A549 (cell line): ENCODE measurements around the gene ADNP2. TPM values are rescaled to one million over a fixed set of nuclear protein-coding genes. Genes with fewer than 3 reads are reported as not detected.

ENCODE experiments used
- ATAC-seq, 2 experiments: fragments of 200-7000 bp in 1 of 2; fragments of >200 bp in 1 of 2; cut with Nextera tagmentation in 1 of 2; cut with Tn5 transposase in 1 of 2; 3 replicates each; pipeline versions ENCODE4 v1.8.0 to v1.9.1; 2018 to 2020; ENCODE audit warnings: mild to moderate bottlenecking in 1 of 2, moderate library complexity in 1 of 2
- CTCF ChIA-PET: fragments of 300-600 bp; sonication (Branson Sonifier 250); formaldehyde crosslinking; extraction: SDS; loops from one replicate; lab custom pipeline; 2021; ENCODE audit warnings: antibody characterized with exemption, inconsistent platforms; lab: Yijun Ruan, JAX
- POLR2A ChIA-PET: fragments of 350-600 bp; formaldehyde crosslinking; extraction: SDS; loops from one replicate; lab custom pipeline; 2021; ENCODE audit warnings: antibody characterized with exemption, inconsistent platforms; lab: Yijun Ruan, JAX
- DNase-seq, 2 experiments: peaks; one replicate each; pipeline versions ENCODE4 v3.0.0 to v3.0.0-alpha.2; 2011 to 2016; ENCODE audit warnings: low read depth in 1 of 2, low spot score in 1 of 2
- FAIRE-seq: peaks from 2 replicates; lab custom pipeline; 2011; peaks lifted over from hg19 to GRCh38; lab: Jason Lieb, UNC
- H3K27ac ChIP-seq, 2 experiments: fragments of >200 bp; sonication (Bioruptor Twin); formaldehyde crosslinking; 3 replicates each; pipeline ENCODE4 v1.5.1; 2016 to 2017
- H3K4me1 ChIP-seq: fragments of >200 bp; sonication (Bioruptor Twin); formaldehyde crosslinking; 3 replicates; pipeline ENCODE4 v1.6.1; 2016
- H3K4me2 ChIP-seq: fragments of >200 bp; sonication (Bioruptor Twin); formaldehyde crosslinking; 3 replicates; pipeline ENCODE4 v1.6.1; 2016
- H3K4me3 ChIP-seq: fragments of >200 bp; sonication (Bioruptor Twin); formaldehyde crosslinking; 3 replicates; pipeline ENCODE4 v1.5.1; 2016
- H3K9me3 ChIP-seq: fragments of >200 bp; sonication (Bioruptor Twin); formaldehyde crosslinking; 3 replicates; pipeline ENCODE4 v1.6.1; 2016
- ATOH8 ChIP-seq: fragments of 250-450 bp; sonication (Bioruptor Pico); IDR thresholded peaks from 2 replicates; pipeline ENCODE4 v1.5.0; 2020; ENCODE audit warnings: low read depth, mild to moderate bottlenecking, moderate library complexity
- CEBPB ChIP-seq, 2 experiments: fragments of >200 bp in 1 of 2; sonication (Bioruptor Twin) in 1 of 2; formaldehyde crosslinking in 1 of 2; IDR thresholded peaks; 2 replicates each; pipeline ENCODE4 v1.6.1; 2012 to 2016
- CHD2 ChIP-seq: fragments of 150-350 bp; IDR thresholded peaks from 2 replicates; pipeline ENCODE4 v1.6.1; 2014; ENCODE audit warnings: low read length; ENCODE audit not compliant: partially characterized antibody
- CHD4 ChIP-seq: fragments of 200-600 bp; sonication (generic); IDR thresholded peaks from 2 replicates; pipeline ENCODE4 v1.6.1; 2016; ENCODE audit warnings: antibody characterized with exemption, mild to moderate bottlenecking, borderline replicate concordance
- CTCF ChIP-seq: fragments of >200 bp; sonication (Bioruptor Twin); formaldehyde crosslinking; IDR thresholded peaks from 3 replicates; pipeline ENCODE4 v1.5.1; 2016
- E2F6 ChIP-seq: IDR thresholded peaks from 2 replicates; pipeline ENCODE4 v1.6.1; 2012; ENCODE audit warnings: low read depth, borderline replicate concordance
- EP300 ChIP-seq, 2 experiments: fragments of >200 bp; sonication (Bioruptor Twin); formaldehyde crosslinking; IDR thresholded peaks; 2 replicates in 1 of 2; 3 replicates in 1 of 2; pipeline ENCODE4 v1.6.1; 2016 to 2017
- FOSB ChIP-seq: fragments of 250-450 bp; sonication (Bioruptor Pico); IDR thresholded peaks from 2 replicates; pipeline ENCODE4 v1.5.0; 2020; ENCODE audit warnings: mild to moderate bottlenecking, moderate library complexity
- FOSL2 ChIP-seq, 2 experiments: fragments of 450-650 bp in 1 of 2; fragments of >200 bp in 1 of 2; sonication (Bioruptor Twin) in 1 of 2; formaldehyde crosslinking; IDR thresholded peaks; 2 replicates each; pipeline versions ENCODE4 v1.5.0 to v1.6.1; 2016 to 2020; ENCODE audit warnings: mild to moderate bottlenecking in 1 of 2, moderate library complexity in 1 of 2
- FOXS1 ChIP-seq: fragments of 250-450 bp; sonication (Bioruptor Pico); IDR thresholded peaks from 2 replicates; pipeline ENCODE4 v1.5.0; 2020; ENCODE audit warnings: mild to moderate bottlenecking, moderate library complexity
- HDAC2 ChIP-seq: fragments of 200-600 bp; sonication (generic); IDR thresholded peaks from 2 replicates; pipeline ENCODE4 v1.6.1; 2016
- HES2 ChIP-seq: fragments of >200 bp; sonication (Bioruptor Twin); formaldehyde crosslinking; IDR thresholded peaks from 2 replicates; pipeline ENCODE4 v1.6.1; 2016
- HEYL ChIP-seq: fragments of 250-450 bp; sonication (Bioruptor Pico); IDR thresholded peaks from 2 replicates; pipeline ENCODE4 v1.8.0; 2021; ENCODE audit warnings: mild to moderate bottlenecking, moderate library complexity
- HMGXB4 ChIP-seq: fragments of 250-450 bp; sonication (Bioruptor Pico); IDR thresholded peaks from 2 replicates; pipeline ENCODE4 v1.5.0; 2021; ENCODE audit warnings: mild to moderate bottlenecking, moderate library complexity, borderline replicate concordance
- HOXB13 ChIP-seq: fragments of 250-450 bp; sonication (Bioruptor Pico); IDR thresholded peaks from 2 replicates; pipeline ENCODE4 v1.5.0; 2020; ENCODE audit warnings: low read depth, mild to moderate bottlenecking, moderate library complexity
- JUNB ChIP-seq: fragments of >200 bp; sonication (Bioruptor Twin); formaldehyde crosslinking; IDR thresholded peaks from 2 replicates; pipeline ENCODE4 v1.6.1; 2016
- KDM5A ChIP-seq: fragments of 200-600 bp; sonication (generic); IDR thresholded peaks from 2 replicates; pipeline ENCODE4 v1.6.1; 2016; ENCODE audit warnings: antibody characterized with exemption, mild to moderate bottlenecking
- MAFK ChIP-seq: fragments of 450-650 bp; IDR thresholded peaks from 2 replicates; pipeline ENCODE4 v1.6.1; 2014; ENCODE audit not compliant: partially characterized antibody
- MAX ChIP-seq: IDR thresholded peaks from 2 replicates; pipeline ENCODE4 v1.6.1; 2012
- MAZ ChIP-seq: fragments of 150-350 bp; IDR thresholded peaks from 2 replicates; pipeline ENCODE4 v1.6.1; 2014; ENCODE audit warnings: antibody characterized with exemption, low read depth, low read length, borderline replicate concordance
- MYC ChIP-seq: IDR thresholded peaks from 2 replicates; pipeline ENCODE4 v1.6.1; 2012; ENCODE audit warnings: mild to moderate bottlenecking, inconsistent platforms, low read length, improper control_type of control experiment, borderline replicate concordance
- NFE2L2 ChIP-seq: fragments of 150-350 bp; conservative IDR thresholded peaks from 2 replicates; pipeline ENCODE4 v1.6.1; 2014; ENCODE audit warnings: low read length
- NR3C1 ChIP-seq: fragments of >200 bp; sonication (Bioruptor Twin); formaldehyde crosslinking; IDR thresholded peaks from 3 replicates; pipeline ENCODE4 v1.6.1; 2017
- PBX3 ChIP-seq: IDR thresholded peaks from 2 replicates; pipeline ENCODE4 v1.6.1; 2012
- PHF8 ChIP-seq: fragments of 200-600 bp; sonication (generic); IDR thresholded peaks from 2 replicates; pipeline ENCODE4 v1.6.1; 2016; ENCODE audit warnings: low read depth, mild to moderate bottlenecking, antibody characterized with exemption, moderate library complexity, borderline replicate concordance
- POLR2AphosphoS2 ChIP-seq: conservative IDR thresholded peaks from 2 replicates; pipeline ENCODE4 v1.6.1; 2012; ENCODE audit warnings: low read length, improper control_type of control experiment, inconsistent platforms
- RCOR1 ChIP-seq: fragments of 150-350 bp; IDR thresholded peaks from 2 replicates; pipeline ENCODE4 v1.6.1; 2014; ENCODE audit warnings: antibody characterized with exemption, low read length, low read depth
- RNF2 ChIP-seq: fragments of 200-600 bp; sonication (generic); IDR thresholded peaks from 2 replicates; pipeline ENCODE4 v1.6.1; 2016; ENCODE audit warnings: low read depth, mild to moderate bottlenecking, antibody characterized with exemption, moderate library complexity, borderline replicate concordance
- TFCP2L1 ChIP-seq: fragments of 250-450 bp; sonication (Bioruptor Pico); IDR thresholded peaks from 2 replicates; pipeline ENCODE4 v1.5.0; 2021; ENCODE audit warnings: mild to moderate bottlenecking
- USF2 ChIP-seq: fragments of 450-650 bp; IDR thresholded peaks from 2 replicates; pipeline ENCODE4 v1.6.1; 2014; ENCODE audit warnings: antibody characterized with exemption
- ZNF302 ChIP-seq: fragments of 250-450 bp; sonication (Bioruptor Pico); IDR thresholded peaks from 2 replicates; pipeline ENCODE4 v1.9.0; 2021; ENCODE audit warnings: inconsistent platforms, mild to moderate bottlenecking, moderate library complexity
- WGBS: methylation state at CpG from one replicate; pipeline ENCODE4 v1.1.6; 2017; ENCODE audit errors: missing lambda C conversion rate; 5-methylcytosine and 5-hydroxymethylcytosine counted together
- polyA plus RNA-seq, 4 experiments: library from polyadenylated mRNA; depleted of rRNA in 3 of 4; stranded (reverse); fragments of >200 nt; fragmentation: RNase III in 1 of 4; extraction: RNeasy Plus Mini Kit Qiagen cat#74134 plus additional on column Dnase treatment in 1 of 4; gene quantifications; 2 replicates in 3 of 4; 3 replicates in 1 of 4; pipeline ENCODE4 v1.2.3, GENCODE V29; 2011 to 2017

The ADNP2 gene
- polyA plus RNA-seq, 2 of the 4 experiments (the other 2 are of a cell fraction) = 9.8 to 9.9 TPM

- TF ChIP-seq HDAC2 (no peak), CHD2 (no peak), POLR2AphosphoS2 (no peak), FOXS1 (no peak)
These were observed 10.0 kb downstream of the ADNP2 start (continued) for GRCh38 chr18:80119111-80119510.

GRCh38 chr18:80120932-80121331, 11.9 kb downstream of the ADNP2 start:
- ChIA-PET CTCF (no interaction called here), POLR2A (no interaction called here)
- ATAC-seq (no peak), DNase-seq (no peak), FAIRE-seq (no peak)
- H3K9me3 ChIP-seq = no peaks in the 10 kb centered on the region
- H3K4me3 ChIP-seq = no peak overlapping the region
- no peak overlapping the region for H3K4me2 ChIP-seq
- WGBS = 67% methylated on average over 1 of the region's 1 CpG
- no peaks in the 10 kb centered on the region for H3K4me1 ChIP-seq
- no peak overlapping the region for H3K27ac ChIP-seq
- TF ChIP-seq TFCP2L1 (CRISPR knock-in tag) (no peak), MAFK (no peak), MAZ (no peak), MAX (no peak), CTCF (no peak), RNF2 (no peak), CHD2 (no peak), HOXB13 (no peak), FOSB (CRISPR knock-in tag) (no peak), MYC (no peak), PBX3 (no peak), NR3C1 (no peak), E2F6 (no peak), PHF8 (no peak), HEYL (CRISPR knock-in tag) (no peak), CHD4 (no peak), JUNB (no peak)

- no peak overlapping the region for H3K27ac ChIP-seq
- DNase-seq (no peak), FAIRE-seq (no peak), ATAC-seq (no peak)
- H3K4me1 ChIP-seq = no peaks in the 10 kb centered on the region
- no peak overlapping the region for H3K4me3 ChIP-seq
- POLR2A ChIA-PET = no interaction called here
- CTCF ChIA-PET = no interaction called here
- H3K4me2 ChIP-seq = no peak overlapping the region
- H3K9me3 ChIP-seq = no peaks in the 10 kb centered on the region
- TF ChIP-seq PHF8 = no peak
- no peak for TF ChIP-seq NFE2L2
- no peak for TF ChIP-seq HMGXB4 (CRISPR knock-in tag)
- TF ChIP-seq CEBPB (IDR thresholded peaks at IDR 0.05) = no peak
- no peak for TF ChIP-seq USF2
- TF ChIP-seq ATOH8 = no peak
- no peak for TF ChIP-seq RCOR1
- no peak for TF ChIP-seq HES2
- no peak for TF ChIP-seq HEYL (CRISPR knock-in tag)
- no peak for TF ChIP-seq ZNF302
- no peak for TF ChIP-seq TFCP2L1 (CRISPR knock-in tag)
- TF ChIP-seq KDM5A = no peak
- no peak for TF ChIP-seq CHD4
- TF ChIP-seq EP300 (IDR thresholded peaks at IDR 0.05) = no peak
- no peak for TF ChIP-seq FOSL2 (IDR thresholded peaks at IDR 0.05)
- no peak for TF ChIP-seq FOSL2 (CRISPR knock-in tag; IDR thresholded peaks at IDR 0.05)
These were observed 15.1 kb downstream of the ADNP2 start for GRCh38 chr18:80124131-80124530.
